Head of caudate nucleus (tissue), 42 donors: ENCODE results near the gene TM4SF1.
A peak's percentile ranks its signal among the peaks of the same experiment; 100 is the strongest.
"Not testable (repeated sequence)": the region's sequence is repeated elsewhere in the genome, so short reads cannot be mapped to it uniquely, and the experiment has no call there.

Source experiments
- DNase-seq, 42 donors: peaks; one replicate each; pipeline versions ENCODE4 v3.0.0 to v3.0.0-alpha.2; 2020 to 2021; ENCODE audit warnings: mixed read lengths in 7 of 42
- intact Hi-C: fragments of 100-400 bp; cut with DNase I; formaldehyde crosslinking; loops from one replicate; pipeline ENCODE4 v1.15.0; 2022

Gene TM4SF1

DNA sequence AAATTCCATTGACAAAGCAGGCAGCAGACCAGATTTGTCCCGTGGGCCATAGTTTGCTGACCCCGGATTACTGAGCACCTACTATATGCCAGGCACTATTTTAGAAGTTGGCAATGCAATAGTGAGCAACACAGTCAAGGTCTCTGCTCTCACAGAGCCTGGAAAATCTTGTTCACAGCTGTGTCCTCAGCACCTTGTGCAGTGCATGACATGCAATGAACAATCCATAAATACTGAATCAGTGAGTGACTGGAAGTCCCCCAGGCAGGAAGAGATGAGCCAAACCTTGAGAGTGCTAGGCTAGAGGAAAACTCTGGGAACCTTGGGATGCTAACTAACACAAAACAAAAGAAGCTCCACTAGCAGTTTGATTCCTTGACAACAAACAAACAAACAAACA lies 14.4 kb downstream of the TM4SF1 start:
- intact Hi-C loops, result no loop called here
- DNase-seq, result no peak

DNA sequence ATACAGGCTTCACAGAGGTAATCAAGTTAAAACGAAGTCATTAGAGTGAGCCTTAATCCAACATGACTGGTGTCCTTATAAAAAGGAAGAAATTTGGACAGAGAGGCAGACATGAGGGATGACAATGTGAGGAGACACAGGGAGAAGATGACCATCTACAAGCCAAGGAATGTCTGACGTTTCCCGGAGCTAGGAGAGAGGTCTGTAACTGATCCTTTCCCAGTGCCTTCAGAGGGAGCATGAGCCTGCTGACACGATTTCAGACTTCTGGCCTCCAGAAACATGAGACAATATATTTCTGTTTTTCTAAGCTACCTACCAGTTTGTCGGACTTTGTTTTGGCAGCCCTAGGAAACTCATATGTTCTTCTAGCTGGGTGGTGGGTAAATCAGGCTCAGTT lies 15.1 kb downstream of the TM4SF1 start:
- DNase-seq, result no peak
- intact Hi-C loops, result no loop called here

DNA sequence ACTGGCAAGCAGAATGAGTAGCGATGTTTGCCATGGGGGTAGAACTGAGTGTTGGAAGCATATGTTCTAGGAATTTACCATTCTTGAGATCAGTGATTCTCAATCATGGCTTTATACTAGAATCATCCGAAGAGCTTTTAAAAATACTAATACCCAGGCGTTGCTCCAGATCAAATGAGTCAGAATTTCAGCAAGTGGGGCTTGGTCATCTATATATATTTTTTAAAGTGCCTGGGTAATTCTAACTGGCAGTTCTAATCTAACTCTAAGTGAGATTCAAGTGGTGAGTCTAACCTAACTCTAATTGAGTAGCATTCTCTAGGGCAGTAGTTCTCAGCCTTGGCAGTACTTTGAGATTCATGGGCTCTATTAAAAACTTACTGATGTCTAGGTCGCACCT lies 20.8 kb downstream of the TM4SF1 start:
- no peak for DNase-seq
- intact Hi-C loops, result no loop called here

DNA sequence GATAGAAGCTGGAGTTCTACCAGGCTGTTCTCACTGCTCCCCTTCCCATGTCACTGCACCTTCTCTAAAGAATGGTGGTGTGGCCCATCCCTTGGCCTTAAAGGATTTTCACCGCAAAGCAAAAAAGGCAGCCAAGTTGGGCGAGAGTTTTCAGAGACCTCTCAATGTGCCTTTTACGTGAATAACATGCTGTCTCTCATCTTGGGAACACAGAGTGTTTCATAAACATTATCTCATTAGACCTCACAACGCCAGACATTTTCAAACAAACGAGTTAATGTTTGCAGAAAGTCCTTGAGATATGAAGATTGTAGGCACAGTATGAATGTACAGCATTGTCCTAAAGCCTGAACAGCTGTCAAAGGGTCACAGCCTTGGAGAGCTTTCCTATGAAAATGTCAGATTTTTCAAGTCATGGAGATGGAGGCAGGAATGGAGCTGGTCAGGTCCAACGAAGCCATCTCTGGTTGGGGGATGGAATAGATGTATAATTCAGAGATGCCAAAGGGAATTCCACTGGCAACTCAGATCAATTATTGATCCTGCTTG lies 21.3 kb downstream of the TM4SF1 start:
- peak in 1 of 42 donors; percentile 10 for DNase-seq
- intact Hi-C loops, result no loop called here

DNA sequence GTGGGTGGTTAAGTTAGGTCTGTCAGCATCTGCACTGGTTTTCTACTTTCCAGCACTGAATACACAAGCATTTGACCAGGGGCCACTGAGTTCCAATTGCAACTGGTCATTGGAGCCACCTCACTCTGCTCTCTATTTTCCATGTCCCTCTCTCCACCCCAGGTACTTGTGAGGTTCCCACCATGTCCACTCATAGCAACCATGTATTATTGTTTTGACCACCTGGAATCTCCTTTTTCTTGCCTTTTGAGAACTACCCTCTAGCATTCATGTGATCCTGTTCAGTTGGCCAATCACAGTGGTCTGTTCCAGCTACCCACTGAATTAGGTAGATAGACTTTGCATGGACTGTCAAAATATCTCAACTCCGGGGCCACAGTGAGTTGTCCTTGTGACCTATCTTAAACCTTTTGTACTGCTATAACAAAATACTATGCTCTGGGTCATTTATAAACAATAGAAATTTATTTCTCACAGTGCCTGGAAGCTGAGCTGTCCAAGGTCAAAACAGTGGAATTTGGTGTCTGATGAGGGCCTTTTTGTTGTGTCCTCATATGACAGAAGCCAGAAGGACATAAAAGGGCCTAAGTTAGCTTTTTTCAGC lies 23.8 kb downstream of the TM4SF1 start:
- intact Hi-C loops, result no loop called here
- DNase-seq, result no peak

DNA sequence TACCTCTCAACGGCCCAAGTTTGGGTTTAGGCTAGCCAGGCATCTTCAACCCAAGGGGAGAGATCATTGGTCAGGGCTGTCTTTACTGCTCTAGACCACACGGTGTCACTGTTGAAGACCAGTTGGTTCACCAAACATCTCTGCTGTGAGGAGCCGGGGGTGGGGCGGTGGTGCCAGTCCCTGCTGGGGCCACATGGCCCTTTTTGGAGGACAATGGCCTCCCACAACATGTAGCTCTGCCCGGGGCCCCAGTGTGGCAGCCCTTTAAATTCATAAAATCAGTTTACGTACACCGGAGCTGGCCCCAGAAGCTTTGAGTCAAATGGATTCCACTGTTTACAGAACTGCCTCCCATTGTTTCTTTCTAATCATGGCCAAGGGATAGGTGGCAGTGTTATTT lies 24.9 kb downstream of the TM4SF1 start:
- DNase-seq, result peak in 41 of 42 donors; percentile 5 to 74 (median 38)
- intact Hi-C loops, result no loop called here

DNA sequence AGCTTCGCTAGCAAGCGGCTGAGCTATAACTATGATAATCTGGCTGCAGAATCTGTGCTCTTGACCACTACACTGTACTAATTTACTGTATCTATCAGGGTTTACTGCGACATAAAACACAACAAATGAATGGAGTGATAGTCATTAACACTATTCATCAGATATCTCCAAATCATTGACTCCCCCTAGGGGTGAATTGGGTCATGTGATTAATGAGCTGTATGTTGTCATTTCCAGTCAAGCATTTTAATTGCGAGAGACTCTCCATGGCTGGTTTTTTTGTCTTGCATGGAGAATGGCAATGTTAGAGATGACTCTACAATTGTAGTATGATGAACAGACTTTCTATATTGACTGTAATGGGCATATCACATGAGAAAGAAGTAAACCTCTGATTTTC lies 33.5 kb downstream of the TM4SF1 start:
- no peak for DNase-seq
- intact Hi-C loops, result no loop called here

DNA sequence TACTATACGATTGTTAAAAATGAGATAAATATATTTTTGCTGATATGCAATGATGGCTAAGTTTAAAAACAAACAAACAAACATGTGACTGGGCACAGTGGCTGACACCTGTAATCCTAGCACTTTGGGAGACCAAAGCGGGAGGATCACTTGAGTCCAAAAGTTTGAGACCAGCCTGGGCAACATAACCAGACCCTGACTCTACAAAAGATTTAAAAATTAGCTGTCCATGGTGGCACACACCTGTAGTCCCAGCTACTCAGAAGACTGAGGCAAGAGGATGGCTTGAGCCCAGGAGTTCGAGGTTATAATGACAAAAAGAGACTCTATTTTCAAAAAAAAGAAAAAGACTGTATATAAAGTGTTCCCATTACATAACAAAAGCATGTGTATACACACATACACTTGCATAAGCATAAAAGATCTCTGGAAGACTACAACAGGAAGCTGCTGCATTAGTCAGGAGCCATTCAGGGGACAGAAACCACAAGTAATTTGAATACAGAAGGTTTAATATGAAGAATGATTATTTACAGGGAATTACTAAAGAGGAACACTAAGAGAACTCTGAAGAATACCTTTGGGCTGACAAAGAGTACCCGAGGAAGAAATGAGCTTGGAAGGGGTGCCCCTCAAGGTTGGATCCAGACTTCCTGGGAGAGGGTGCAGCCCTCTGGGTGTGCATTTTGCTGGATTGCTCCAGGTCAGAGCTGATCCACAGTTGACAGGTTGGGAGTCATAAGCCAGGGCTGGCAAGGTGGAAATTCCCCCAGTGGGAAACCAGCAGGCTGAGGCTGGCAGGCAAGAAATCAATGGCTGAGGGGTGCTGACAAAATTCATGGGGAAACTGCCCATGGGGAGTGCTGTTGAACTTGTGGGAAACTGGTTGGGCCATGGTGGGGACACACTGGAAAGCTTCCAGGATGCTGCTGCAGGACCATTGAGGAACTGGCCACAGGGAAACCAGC lies 34.8 kb downstream of the TM4SF1 start:
- intact Hi-C loops, result no loop called here
- DNase-seq, result no peak

DNA sequence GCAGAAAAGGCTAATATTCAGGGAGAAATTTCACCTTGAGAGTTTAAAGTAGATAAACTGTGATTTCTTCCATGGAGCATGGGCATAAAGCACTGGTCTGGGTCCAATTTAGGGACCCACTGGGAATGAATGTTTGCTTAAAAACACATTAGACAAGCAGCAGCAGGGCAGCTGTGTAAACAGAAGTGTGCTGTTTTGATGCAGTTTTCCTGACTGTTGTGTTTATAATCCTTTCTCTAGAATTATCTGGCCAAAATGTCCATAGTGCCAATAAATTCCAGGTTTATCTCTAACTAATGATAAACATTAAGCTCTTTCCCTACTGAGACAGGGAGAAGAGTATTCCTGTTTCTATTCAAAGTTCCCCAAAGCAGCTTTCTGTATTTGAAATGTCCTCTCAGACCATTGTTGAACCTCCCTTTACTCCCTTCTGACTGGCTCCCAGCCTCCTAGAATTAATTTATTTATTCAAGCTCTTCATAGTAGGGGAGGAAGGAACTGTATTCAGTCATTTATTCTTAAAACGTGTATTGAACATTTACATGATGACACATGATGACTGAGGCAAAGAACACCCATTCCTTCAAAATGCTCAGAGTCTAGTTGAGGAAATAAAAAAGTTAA lies 37.0 kb downstream of the TM4SF1 start:
- DNase-seq, result no peak
- intact Hi-C loops, result no loop called here

DNA sequence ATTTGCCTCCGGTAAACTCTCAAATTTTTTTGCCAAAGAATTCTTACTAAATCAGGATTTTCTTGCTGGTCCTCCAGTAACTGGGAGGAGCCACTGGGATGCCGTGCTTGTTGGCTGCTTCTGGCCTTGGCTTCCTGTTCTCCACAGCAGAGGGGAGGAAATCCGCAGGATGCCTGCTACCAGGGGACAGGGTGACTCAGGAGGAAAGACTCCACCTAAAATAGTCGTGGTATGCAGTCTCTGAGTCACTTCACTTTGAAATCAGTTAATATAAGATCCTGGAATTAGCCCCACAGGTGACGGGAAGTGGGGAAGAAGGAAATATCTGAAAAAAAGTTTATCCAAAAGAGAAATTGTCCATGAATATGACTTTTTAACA lies 37.5 kb downstream of the TM4SF1 start:
- DNase-seq, result no peak
- intact Hi-C loops, result no loop called here

DNA sequence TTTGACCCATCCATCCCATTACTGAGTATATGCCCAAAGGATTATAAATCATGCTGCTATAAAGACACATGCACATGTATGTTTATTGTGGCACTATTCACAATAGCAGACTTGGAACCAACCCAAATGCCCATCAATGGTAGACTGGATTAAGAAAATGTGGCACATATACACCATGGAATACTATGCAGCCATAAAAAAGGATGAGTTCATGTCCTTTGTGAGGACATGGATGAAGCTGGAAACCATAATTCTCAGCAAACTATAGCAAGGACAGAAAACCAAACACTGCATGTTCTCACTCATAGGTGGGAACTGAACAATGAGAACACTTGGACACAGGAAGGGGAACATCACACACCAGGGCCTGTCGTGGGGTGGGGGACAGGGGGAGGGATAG lies 40.0 kb downstream of the TM4SF1 start:
- intact Hi-C loops, DNase-seq: not testable (repeated sequence)

DNA sequence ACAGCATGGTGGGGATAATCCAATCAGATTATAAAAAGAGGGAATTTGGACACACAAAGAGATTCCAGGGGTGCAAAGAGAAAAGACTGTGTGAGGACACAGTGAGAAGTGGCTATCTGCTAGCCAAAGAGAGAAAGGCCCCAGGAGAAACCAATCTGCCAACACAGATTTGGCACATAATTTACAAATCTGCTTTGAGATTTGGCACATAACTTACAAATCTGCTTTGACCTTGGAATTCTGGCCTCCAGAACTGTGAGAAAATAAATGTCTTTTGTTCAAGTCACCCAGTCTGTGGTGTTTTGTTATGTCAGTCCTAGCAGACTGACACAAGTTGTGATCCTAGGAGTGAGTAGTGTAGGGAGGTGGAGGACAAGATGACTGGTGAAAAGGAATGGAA lies 40.5 kb downstream of the TM4SF1 start:
- no peak for DNase-seq
- intact Hi-C loops, result no loop called here

DNA sequence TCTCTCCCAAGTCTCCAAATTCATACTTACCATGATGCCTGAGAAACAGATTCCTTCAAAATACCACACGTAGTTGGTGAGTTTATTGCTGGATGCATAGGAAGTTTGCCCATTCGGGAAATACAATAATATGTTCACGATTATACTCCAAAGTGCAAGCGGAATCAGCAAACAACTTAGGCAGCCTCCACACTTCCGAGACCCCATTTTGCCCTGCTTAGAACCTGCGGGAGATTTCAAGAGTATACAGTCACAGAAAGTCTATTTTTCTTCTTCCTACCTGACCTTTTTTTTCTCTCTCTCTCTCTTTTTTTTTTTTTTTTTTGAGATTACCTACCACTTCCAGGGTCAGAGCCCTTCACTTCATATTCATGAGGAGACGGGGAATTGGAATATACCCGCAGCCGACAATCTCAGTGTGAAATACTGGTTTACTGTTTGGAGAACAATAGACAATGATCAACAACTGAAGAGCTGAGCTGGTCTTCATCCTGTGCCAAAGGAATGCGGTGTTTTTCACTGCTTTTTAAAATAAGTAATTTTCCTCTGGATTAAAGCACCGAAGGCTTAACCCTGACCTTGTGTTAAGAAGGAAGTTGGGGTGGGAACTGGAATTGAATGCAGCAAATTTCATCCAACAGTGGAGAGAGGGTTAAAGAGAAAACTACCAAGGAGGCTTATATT lies 44.1 kb downstream of the TM4SF1 start, which contains the start of gene TM4SF18:
TSS of gene TM4SF18 (minus strand) at position 461 of the 684 bp plus-strand sequence. CDS start at position 207, 254 bp downstream.
- peak in 10 of 42 donors; percentile 5 to 49 (median 13) for DNase-seq
- intact Hi-C loops, result no loop called here

DNA sequence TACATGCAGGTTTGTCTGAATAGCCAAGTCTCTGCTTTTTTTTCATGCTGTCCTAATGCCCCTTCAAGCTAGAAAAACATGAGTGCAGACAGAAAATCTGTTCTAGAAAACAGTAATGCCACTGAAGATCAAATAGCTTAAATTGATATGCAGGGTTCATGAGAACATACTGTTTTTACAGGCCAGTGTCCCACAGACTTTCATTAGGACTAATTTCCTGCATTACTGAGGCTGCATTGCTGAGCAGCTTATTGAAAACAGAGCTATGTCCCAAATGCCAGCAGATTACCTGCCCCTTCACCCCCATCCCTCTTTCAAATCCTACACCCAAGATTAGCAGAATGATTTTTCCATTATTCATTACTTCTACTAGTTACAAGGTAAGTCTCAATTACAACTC lies 44.7 kb downstream of the TM4SF1 start:
- intact Hi-C loops, result no loop called here
- no peak for DNase-seq

DNA sequence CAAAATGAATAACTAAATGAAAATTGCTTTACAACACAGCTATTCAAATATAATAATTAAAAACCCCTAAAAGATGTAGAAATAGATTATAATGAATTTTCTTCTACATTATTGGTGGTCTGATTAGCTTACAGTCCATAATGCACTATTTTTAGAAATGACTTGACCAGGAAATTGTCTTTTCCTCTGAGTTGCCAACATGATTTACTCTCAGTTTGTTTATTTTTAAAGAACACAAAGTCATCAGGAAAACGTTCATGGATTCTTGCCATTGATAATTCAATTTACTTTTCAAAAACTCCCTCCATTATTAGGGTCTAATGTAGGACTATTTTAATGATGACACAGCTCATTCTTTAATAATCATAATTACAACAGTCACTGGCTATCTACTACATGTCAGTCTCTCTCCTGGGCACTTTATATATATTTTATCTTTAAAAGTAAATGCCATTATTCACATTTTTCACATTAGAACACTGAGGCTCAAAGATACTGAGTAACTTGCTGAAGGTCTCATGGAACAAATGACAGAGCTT lies 45.2 kb downstream of the TM4SF1 start:
- intact Hi-C loops, result no loop called here
- no peak for DNase-seq

DNA sequence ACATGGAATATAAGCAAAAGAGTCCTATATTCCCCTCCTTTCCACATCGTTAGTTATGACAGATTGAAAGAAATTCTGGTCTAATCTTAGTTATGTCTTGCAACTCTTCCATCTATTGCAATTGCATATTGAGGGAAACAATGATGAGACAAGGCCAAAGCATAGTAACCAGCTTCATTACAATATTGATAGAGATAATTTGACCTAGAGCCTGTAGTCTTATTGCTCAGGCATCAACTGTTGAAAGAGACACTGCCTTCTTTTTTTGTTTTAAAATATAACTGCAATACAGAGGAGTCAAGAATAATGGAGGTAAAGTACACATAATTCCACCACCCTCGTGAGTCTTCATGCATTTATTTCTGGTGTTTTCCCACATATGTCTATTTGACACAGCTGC lies 46.1 kb downstream of the TM4SF1 start:
- intact Hi-C loops, result no loop called here
- DNase-seq, result no peak

DNA sequence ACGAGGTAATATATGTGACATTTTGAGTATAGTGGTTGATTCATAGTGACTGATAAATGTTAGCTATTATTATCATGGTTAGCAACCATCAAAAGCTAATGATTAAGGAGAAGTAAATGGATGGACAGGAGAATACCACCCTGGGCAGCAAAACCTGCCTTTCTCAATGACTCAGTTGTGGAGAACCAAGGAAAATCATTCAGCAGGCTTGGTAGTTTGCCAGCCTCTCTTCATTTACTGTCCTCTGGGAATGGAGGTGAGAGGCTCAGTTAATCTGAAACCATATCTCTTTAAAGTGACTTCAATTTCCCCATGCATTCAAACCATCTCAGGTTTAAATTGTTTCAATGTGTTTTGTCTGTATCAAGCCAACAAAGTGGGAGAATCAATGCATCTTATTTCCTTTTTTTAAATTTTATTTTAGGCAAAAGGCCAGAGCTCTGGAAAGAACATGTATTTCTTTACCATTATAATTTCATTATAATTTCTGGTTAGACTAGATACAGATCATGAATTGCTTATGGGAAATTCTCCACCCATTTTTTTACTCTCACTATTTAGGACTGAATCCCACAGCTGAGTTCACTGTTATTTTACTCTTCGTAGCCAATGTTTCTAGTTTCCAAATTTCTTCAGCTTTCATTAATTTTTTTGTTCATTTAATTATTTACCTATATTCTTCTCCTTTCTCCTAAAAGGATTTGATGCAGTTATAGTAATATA lies 46.7 kb downstream of the TM4SF1 start:
- DNase-seq, result no peak
- intact Hi-C loops, result no loop called here

DNA sequence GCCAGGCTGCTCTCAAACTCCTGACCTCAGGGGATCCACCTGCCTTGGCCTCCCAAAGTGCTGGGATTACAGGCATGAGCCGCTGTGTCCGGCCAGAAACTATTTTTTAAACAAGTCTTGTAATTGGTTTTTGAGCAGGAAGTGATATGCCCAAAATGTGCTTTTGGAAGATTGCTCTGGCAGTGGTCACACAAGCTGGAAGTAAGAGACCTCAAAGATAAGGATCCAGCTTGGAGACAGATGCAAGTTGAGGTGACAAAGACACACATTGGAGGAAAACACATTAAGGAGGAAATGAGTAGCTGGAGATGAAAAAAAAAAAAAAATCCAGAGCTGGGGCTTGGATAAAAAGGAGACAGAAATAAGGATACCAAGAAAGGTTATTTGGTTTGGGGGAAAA lies 50.3 kb downstream of the TM4SF1 start:
- intact Hi-C loops, result no loop called here
- DNase-seq, result no peak
